GM21723 (cell line): ENCODE results near the gene LRRC4C.

ENCODE experiments used
- ATAC-seq: cut with Tn5 transposase; IDR thresholded peaks from one replicate; pipeline ENCODE4 v1.9.1; 2021; ENCODE audit warnings: mild to moderate bottlenecking, moderate library complexity; ENCODE audit not compliant: unreplicated experiment

LRRC4C gene

GRCh38 chr11:40134820-40135570, 1324.5 kb downstream of the LRRC4C start:
- no peak for ATAC-seq

GRCh38 chr11:40133498-40133897, 1326.0 kb downstream of the LRRC4C start:
- ATAC-seq, result no peak

- ATAC-seq, result no peak
These were observed 1326.5 kb downstream of the LRRC4C start for GRCh38 chr11:40132912-40133311.

- no peak for ATAC-seq
These were observed 1329.0 kb downstream of the LRRC4C start for GRCh38 chr11:40130427-40130826.

GRCh38 chr11:40129266-40129665, 1330.2 kb downstream of the LRRC4C start:
- ATAC-seq, result no peak

GRCh38 chr11:40125054-40125453, 1334.4 kb downstream of the LRRC4C start:
- ATAC-seq, result no peak

GRCh38 chr11:40119661-40120060, 1339.8 kb downstream of the LRRC4C start:
- ATAC-seq, result no peak

GRCh38 chr11:40118780-40119179, 1340.7 kb downstream of the LRRC4C start:
- ATAC-seq, result no peak

- no peak for ATAC-seq
These were observed 1341.4 kb downstream of the LRRC4C start for GRCh38 chr11:40118026-40118425.

GRCh38 chr11:40104941-40105550, 1354.4 kb downstream of the LRRC4C start:
- no peak for ATAC-seq

- ATAC-seq, result no peak
These were observed 1358.7 kb downstream of the LRRC4C start for GRCh38 chr11:40100781-40101180.

GRCh38 chr11:40100162-40100553, 1359.3 kb downstream of the LRRC4C start:
- ATAC-seq, result no peak

- ATAC-seq, result no peak
These were observed 1359.9 kb downstream of the LRRC4C start for GRCh38 chr11:40099426-40100161.

GRCh38 chr11:40095446-40095845, 1364.0 kb downstream of the LRRC4C start:
- no peak for ATAC-seq

GRCh38 chr11:40094954-40095353, 1364.5 kb downstream of the LRRC4C start:
- ATAC-seq, result no peak

GRCh38 chr11:40080434-40080833, 1379.0 kb downstream of the LRRC4C start:
- ATAC-seq, result no peak
